ENCODE results near the gene GLO1. TPM values are rescaled to one million over a fixed set of nuclear protein-coding genes. Genes with fewer than 3 reads are reported as not detected.
A peak's percentile ranks its signal among the peaks of the same experiment; 100 is the strongest.

Gene GLO1
- total and polyA plus RNA-seq, 4 donors = 50.5 to 108 (median 72.5) TPM

GRCh38 chr6:38714239-38715015 lies 11.5 kb upstream of the GLO1 start:
- TF ChIP-seq FOXA2 (IDR thresholded peaks at IDR 0.05) = no peak
- no peak for TF ChIP-seq RXRA (IDR thresholded peaks at IDR 0.05)
- no peak for TF ChIP-seq HNF4A (conservative IDR thresholded peaks at IDR 0.05)
- no peak for TF ChIP-seq RAD21 (IDR thresholded peaks at IDR 0.05)
- TF ChIP-seq SP1 (IDR thresholded peaks at IDR 0.05) = no peak
- TF ChIP-seq EGR1 (IDR thresholded peaks at IDR 0.05; ENCODE audit: low read depth in 2 of 2) = no peak
- TF ChIP-seq FOXA1 (IDR thresholded peaks at IDR 0.05) = no peak
- peaks cover 0 to 4% (median 1%) of the 10 kb centered on the region in 4 donors for H3K4me1 ChIP-seq (ENCODE audit: control insufficient read depth in 4 of 4, insufficient read depth in 4 of 4, low read length in 3 of 4)
- H3K36me3 ChIP-seq (ENCODE audit: control insufficient read depth in 4 of 4, insufficient read depth in 3 of 4, low read depth in 1 of 4, low read length in 3 of 4) = peaks cover 0 to 1% (median 0%) of the 10 kb centered on the region in 4 donors
- DNase-seq (ENCODE audit: low spot score) = no peak
- WGBS = 58% methylated on average over 4 of the region's 4 CpGs
- H3K27ac ChIP-seq (ENCODE audit: low read depth in 1 of 2, low read length in 2 of 2) = no peak overlapping the region
- H3K9me3 ChIP-seq (ENCODE audit: control insufficient read depth in 4 of 4, low read length in 3 of 4) = no peaks in the 10 kb centered on the region
- H3K4me3 ChIP-seq (ENCODE audit: low read depth in 1 of 3, low read length in 3 of 3) = peak overlapping the region in 1 of 3 donors; percentile 17
- H3K27me3 ChIP-seq (ENCODE audit: control insufficient read depth in 4 of 4, insufficient read depth in 4 of 4, low read length in 3 of 4) = peaks cover 0 to 3% (median 2%) of the 10 kb centered on the region in 4 donors
- H3K9ac ChIP-seq (ENCODE audit: low read depth in 1 of 2, low read length in 2 of 2) = no peak overlapping the region

DNA sequence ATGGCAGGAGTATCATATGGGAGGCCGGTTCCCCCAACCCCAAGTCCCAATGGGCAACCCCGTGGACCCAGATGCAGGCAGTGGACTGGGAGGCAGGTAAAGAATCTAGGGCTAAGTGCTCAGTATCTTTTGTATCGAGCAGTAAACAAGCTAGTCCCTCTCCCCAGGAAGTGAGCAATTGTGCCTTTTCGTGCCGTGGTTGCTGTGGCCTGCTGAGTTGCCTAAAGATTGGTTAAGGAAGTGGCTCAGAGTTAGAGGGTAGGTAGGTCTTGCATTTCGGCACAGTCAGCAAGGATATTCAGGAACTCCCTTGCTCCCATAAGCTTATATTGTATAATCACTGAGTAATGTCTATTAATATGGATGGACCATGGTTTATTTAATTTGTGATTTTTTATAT lies 10.9 kb upstream of the GLO1 start:
- no peak overlapping the region for H3K9ac ChIP-seq (ENCODE audit: low read depth in 1 of 2, low read length in 2 of 2)
- TF ChIP-seq FOXA1 (IDR thresholded peaks at IDR 0.05) (no peak), HNF4A (conservative IDR thresholded peaks at IDR 0.05) (no peak)
- TF ChIP-seq, protein P1, sequence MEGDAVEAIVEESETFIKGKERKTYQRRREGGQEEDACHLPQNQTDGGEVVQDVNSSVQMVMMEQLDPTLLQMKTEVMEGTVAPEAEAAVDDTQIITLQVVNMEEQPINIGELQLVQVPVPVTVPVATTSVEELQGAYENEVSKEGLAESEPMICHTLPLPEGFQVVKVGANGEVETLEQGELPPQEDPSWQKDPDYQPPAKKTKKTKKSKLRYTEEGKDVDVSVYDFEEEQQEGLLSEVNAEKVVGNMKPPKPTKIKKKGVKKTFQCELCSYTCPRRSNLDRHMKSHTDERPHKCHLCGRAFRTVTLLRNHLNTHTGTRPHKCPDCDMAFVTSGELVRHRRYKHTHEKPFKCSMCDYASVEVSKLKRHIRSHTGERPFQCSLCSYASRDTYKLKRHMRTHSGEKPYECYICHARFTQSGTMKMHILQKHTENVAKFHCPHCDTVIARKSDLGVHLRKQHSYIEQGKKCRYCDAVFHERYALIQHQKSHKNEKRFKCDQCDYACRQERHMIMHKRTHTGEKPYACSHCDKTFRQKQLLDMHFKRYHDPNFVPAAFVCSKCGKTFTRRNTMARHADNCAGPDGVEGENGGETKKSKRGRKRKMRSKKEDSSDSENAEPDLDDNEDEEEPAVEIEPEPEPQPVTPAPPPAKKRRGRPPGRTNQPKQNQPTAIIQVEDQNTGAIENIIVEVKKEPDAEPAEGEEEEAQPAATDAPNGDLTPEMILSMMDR (IDR thresholded peaks at IDR 0.05; ENCODE audit: low read depth, low read length, missing input control) = no peak
- no peak overlapping the region for H3K4me3 ChIP-seq (ENCODE audit: low read depth in 1 of 3, low read length in 3 of 3)
- H3K27me3 ChIP-seq (ENCODE audit: control insufficient read depth in 4 of 4, insufficient read depth in 4 of 4, low read length in 3 of 4) = peaks cover 0 to 3% (median 2%) of the 10 kb centered on the region in 4 donors
- WGBS = 59% methylated on average over 6 of the region's 6 CpGs
- no peak for DNase-seq (ENCODE audit: low spot score)
- H3K9me3 ChIP-seq (ENCODE audit: control insufficient read depth in 4 of 4, low read length in 3 of 4) = no peaks in the 10 kb centered on the region
- peaks cover 0 to 4% (median 1%) of the 10 kb centered on the region in 4 donors for H3K4me1 ChIP-seq (ENCODE audit: control insufficient read depth in 4 of 4, insufficient read depth in 4 of 4, low read length in 3 of 4)
- H3K27ac ChIP-seq (ENCODE audit: low read depth in 1 of 2, low read length in 2 of 2) = no peak overlapping the region
- peaks cover 0 to 1% (median 0%) of the 10 kb centered on the region in 4 donors for H3K36me3 ChIP-seq (ENCODE audit: control insufficient read depth in 4 of 4, insufficient read depth in 3 of 4, low read depth in 1 of 4, low read length in 3 of 4)

DNA sequence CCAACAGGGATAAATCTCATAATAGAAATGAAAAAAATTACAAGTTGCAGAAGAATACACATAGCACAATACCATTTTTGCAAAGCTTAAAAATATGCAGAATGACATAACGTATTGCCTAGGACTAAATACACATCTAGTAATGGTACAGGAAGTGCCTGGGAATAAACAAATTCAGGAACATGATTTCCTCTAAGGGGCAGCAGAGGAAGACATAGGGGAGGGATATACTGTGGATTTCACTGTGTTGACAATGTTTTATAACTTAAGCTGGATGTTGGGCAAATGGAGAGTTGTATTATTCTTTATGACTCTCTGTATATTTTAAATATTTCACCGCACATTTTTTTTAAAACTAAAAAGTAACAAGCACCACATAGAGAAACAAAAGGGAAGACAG lies 5.6 kb upstream of the GLO1 start:
- no peak for DNase-seq (ENCODE audit: low spot score)
- WGBS = 67% methylated on average over 2 of the region's 2 CpGs
- TF ChIP-seq, protein P2, sequence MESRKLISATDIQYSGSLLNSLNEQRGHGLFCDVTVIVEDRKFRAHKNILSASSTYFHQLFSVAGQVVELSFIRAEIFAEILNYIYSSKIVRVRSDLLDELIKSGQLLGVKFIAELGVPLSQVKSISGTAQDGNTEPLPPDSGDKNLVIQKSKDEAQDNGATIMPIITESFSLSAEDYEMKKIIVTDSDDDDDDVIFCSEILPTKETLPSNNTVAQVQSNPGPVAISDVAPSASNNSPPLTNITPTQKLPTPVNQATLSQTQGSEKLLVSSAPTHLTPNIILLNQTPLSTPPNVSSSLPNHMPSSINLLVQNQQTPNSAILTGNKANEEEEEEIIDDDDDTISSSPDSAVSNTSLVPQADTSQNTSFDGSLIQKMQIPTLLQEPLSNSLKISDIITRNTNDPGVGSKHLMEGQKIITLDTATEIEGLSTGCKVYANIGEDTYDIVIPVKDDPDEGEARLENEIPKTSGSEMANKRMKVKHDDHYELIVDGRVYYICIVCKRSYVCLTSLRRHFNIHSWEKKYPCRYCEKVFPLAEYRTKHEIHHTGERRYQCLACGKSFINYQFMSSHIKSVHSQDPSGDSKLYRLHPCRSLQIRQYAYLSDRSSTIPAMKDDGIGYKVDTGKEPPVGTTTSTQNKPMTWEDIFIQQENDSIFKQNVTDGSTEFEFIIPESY (IDR thresholded peaks at IDR 0.05) = no peak
- TF ChIP-seq FOXA2 (IDR thresholded peaks at IDR 0.05) (no peak), NR2F2 (IDR thresholded peaks at IDR 0.05) (no peak), RXRA (IDR thresholded peaks at IDR 0.05) (no peak), EGR1 (IDR thresholded peaks at IDR 0.05; ENCODE audit: low read depth in 2 of 2) (no peak), TAF1 (conservative IDR thresholded peaks at IDR 0.05) (no peak), SP1 (IDR thresholded peaks at IDR 0.05) (no peak), HNF4G (IDR thresholded peaks at IDR 0.05) (no peak), JUND (IDR thresholded peaks at IDR 0.05) (no peak), MAX (IDR thresholded peaks at IDR 0.05) (no peak), RAD21 (IDR thresholded peaks at IDR 0.05) (no peak), HNF4A (conservative IDR thresholded peaks at IDR 0.05) (no peak)
- TF ChIP-seq, protein P3, sequence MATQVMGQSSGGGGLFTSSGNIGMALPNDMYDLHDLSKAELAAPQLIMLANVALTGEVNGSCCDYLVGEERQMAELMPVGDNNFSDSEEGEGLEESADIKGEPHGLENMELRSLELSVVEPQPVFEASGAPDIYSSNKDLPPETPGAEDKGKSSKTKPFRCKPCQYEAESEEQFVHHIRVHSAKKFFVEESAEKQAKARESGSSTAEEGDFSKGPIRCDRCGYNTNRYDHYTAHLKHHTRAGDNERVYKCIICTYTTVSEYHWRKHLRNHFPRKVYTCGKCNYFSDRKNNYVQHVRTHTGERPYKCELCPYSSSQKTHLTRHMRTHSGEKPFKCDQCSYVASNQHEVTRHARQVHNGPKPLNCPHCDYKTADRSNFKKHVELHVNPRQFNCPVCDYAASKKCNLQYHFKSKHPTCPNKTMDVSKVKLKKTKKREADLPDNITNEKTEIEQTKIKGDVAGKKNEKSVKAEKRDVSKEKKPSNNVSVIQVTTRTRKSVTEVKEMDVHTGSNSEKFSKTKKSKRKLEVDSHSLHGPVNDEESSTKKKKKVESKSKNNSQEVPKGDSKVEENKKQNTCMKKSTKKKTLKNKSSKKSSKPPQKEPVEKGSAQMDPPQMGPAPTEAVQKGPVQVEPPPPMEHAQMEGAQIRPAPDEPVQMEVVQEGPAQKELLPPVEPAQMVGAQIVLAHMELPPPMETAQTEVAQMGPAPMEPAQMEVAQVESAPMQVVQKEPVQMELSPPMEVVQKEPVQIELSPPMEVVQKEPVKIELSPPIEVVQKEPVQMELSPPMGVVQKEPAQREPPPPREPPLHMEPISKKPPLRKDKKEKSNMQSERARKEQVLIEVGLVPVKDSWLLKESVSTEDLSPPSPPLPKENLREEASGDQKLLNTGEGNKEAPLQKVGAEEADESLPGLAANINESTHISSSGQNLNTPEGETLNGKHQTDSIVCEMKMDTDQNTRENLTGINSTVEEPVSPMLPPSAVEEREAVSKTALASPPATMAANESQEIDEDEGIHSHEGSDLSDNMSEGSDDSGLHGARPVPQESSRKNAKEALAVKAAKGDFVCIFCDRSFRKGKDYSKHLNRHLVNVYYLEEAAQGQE (IDR thresholded peaks at IDR 0.05) = no peak
- TF ChIP-seq, protein P4, sequence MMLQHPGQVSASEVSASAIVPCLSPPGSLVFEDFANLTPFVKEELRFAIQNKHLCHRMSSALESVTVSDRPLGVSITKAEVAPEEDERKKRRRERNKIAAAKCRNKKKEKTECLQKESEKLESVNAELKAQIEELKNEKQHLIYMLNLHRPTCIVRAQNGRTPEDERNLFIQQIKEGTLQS (IDR thresholded peaks at IDR 0.05) = no peak
- TF ChIP-seq, protein P1 (IDR thresholded peaks at IDR 0.05; ENCODE audit: low read depth, low read length, missing input control) = no peak
- Histone ChIP-seq H3K36me3 (ENCODE audit: control insufficient read depth in 4 of 4, insufficient read depth in 3 of 4, low read depth in 1 of 4, low read length in 3 of 4) (peaks cover 0 to 1% (median 0%) of the 10 kb centered on the region in 4 donors), H3K4me1 (ENCODE audit: control insufficient read depth in 4 of 4, insufficient read depth in 4 of 4, low read length in 3 of 4) (no peaks in the 10 kb centered on the region), H3K27me3 (ENCODE audit: control insufficient read depth in 4 of 4, insufficient read depth in 4 of 4, low read length in 3 of 4) (no peaks in the 10 kb centered on the region), H3K9ac (ENCODE audit: low read depth in 1 of 2, low read length in 2 of 2) (no peak overlapping the region), H3K27ac (ENCODE audit: low read depth in 1 of 2, low read length in 2 of 2) (no peak overlapping the region), H3K9me3 (ENCODE audit: control insufficient read depth in 4 of 4, low read length in 3 of 4) (no peaks in the 10 kb centered on the region), H3K4me3 (ENCODE audit: low read depth in 1 of 3, low read length in 3 of 3) (no peak overlapping the region)
